GM18505 (cell line): Measurements from ENCODE around the gene SLC25A51.

Experiments used
- ATAC-seq: cut with Tn5 transposase; IDR thresholded peaks from one replicate; pipeline ENCODE4 v1.9.1; 2021; ENCODE audit not compliant: unreplicated experiment
- POLR2A ChIP-seq: IDR thresholded peaks from 4 replicates; pipeline ENCODE4 v1.6.1; 2011; ENCODE audit warnings: borderline replicate concordance; ENCODE audit not compliant: insufficient read depth, insufficient read length; ENCODE audit errors: extremely low read depth

Gene SLC25A51

DNA sequence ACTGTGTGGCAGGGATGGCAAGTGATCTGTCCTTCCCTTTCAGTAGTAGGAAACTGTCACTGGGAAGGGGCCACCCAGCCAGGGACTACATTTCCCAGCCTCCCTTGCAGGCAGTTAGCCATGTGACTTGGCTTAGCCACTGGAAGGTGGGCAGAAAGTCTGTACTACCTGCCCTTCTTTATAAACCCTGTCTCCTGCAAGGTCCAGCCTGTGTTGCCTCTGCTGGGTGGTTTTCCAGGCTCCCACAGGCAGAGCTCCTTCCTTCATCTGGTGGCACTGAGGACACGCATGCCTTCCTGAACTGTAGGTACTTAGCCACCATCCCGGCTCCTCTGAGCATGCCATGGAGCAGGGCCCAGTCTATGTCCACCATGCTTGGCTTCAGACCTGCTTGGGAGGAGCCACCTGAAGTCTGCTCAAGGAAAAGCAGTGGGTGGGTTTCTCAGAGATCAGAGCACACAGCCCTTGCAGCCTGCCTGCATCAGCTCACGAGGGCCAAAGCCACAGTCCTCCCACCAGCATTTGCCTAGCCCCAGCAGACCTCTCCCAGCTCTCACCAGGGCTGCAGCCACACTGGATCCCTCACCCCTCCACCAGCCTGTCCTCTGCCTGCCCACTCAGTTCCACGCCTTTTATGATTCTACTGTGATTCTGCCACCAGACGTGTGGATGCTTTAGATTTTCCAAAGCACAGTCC is 16.7 kb upstream of the SLC25A51 start:
- ATAC-seq: no peak
- no peak for TF ChIP-seq POLR2A

DNA sequence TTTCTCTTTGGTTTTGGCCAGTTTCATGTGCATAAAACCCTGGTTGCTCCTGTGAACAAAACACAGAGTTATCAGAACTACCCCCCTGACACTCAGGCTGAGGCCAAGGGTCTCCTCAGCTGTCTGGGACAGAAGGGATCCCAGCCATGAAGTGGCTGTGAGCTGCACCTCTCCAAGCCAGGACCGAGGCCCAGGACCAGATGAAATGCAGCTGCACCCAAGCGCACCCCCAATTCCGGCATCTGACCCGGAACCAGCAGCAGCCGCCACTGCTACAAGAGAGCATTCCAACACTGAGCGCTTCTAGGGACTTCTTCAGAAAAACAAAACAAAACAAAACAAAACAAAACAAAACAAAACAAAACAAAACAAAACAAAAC is 16.0 kb upstream of the SLC25A51 start:
- ATAC-seq: no peak
- TF ChIP-seq POLR2A: no peak

DNA sequence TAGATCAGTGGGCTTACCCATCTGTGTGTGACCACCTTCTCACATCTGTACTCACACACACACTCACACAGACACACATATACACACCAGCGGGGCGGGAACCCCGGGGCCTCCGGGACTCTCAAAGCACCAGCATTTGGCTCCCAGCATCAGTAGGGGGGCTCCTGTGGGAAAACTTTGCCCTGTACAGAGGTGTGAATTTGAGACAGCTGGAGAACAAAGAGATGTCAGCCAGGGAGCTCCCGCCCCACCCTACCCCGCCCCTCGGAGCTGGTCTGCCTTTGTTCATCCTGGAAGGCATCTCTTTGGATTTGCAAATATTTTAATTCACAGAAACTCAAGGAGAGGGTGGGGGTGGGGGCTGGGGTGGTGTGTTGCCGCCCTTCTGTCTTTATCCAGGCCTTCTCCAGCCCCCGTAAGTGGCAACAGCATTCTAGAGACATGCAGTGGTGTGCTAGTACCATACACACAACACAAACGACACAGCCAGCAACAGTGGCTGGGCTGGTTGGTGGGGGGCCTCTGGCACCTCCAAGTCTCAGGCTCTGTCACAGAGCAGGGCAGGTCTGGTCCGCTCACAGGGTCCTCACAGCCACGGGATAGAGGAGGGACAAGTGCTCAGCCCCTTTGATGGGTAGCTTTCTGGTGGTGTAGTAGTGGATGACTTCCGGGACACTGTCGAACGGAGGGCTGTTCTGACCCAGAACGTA is 15.5 kb upstream of the SLC25A51 start:
- TF ChIP-seq POLR2A: no peak
- no peak for ATAC-seq

DNA sequence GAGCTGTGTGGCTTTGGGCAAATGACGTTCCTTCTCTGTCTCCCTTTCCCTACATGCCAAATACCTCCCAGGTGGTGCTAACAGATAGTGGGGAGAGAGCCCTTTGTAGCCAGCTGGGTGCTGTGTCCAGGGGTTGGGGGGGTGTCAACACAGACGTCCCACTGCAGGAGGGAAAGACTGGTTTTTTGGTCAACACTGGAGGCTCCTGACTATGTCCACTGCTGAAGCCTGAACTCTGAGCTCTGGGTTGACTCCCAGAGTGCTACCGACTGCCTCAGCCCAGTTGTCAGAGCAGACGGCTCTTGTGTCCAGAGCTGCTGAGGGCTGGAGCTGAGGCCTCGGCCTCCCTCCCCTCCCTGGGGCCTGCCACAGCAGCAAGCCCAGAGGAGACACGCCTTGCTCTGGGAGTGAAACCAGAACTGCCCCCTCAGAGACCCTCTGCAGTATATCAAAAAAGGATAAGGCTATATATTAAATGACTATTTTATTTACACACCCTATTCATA is 14.8 kb upstream of the SLC25A51 start:
- no peak for TF ChIP-seq POLR2A
- ATAC-seq: no peak

DNA sequence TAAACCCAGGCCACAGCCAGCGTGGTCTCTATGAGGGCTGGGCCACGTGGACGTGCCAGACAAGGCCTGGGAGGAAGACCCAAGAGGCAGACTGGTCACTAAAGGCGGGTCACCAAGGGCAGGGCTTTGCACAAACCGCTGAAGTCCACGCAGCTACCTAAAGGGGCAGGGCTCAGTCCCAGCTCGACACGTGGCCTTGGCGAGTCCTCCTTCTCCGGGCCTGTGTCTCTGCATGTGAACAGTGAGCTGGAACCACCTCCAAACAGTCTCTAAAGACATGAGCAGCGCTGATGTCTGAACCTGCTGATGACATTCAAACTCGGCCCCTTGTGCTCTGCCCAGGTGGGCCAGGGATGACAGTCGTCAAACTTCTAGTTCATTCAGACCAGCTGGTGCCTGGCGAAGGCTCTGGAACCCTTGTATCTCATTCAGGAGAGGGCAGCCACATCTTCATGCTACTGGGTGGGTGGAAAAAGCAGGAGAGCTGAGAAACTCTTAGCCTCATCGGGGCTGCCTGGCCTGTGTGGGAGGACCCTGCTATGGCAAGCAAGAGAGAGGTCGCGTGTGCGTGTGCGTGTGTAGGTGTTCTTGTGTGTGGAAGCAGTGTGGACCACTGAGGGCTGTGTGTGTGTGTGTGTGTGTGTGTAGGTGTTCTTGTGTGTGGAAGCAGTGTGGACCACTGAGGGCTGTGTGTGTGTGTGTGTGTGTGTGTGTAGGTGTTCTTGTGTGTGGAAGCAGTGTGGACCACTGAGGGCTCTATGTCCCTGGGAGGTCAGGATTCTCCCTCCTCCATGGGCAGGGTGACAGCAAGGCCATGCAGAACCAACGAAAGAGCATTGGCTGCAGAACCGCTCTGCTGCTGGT is 14.1 kb upstream of the SLC25A51 start:
- ATAC-seq: no peak

GRCh38 chr9:37917313-37917731 is 13.4 kb upstream of the SLC25A51 start:
- TF ChIP-seq POLR2A: no peak
- no peak for ATAC-seq

More for the DNA sequence above, 14.1 kb upstream of the SLC25A51 start:
- TF ChIP-seq POLR2A: no peak

- no peak for TF ChIP-seq POLR2A
- ATAC-seq: no peak
Observed at GRCh38 chr9:37916471-37917312, 12.8 kb upstream of the SLC25A51 start.

DNA sequence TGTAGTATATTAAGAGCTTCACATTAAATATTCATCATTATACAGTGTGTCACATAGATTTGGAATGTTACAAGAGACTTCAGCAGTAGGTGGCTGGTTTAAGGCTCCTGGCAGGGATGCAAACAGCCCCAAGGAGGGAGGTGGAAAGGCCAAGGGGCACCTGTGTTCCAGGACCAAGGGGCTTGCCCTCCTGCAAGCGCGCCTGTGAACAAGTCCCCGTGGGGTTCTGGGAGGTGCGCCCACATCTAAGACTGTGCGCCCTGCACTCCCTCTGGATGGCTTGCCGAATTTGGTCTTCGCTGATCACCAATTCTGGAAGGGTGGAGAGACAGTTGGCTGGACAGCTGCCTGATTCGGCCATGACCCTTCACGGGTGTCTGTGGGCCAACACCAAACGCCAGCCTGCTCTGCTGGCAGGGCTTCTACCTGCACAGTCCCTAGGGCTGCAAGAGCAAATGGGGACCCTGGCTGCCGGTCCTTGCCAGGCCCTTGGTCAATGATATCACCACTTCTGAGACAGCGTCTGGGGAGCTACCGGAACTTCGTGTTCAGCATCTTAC is 12.1 kb upstream of the SLC25A51 start:
- no peak for ATAC-seq
- no peak for TF ChIP-seq POLR2A

DNA sequence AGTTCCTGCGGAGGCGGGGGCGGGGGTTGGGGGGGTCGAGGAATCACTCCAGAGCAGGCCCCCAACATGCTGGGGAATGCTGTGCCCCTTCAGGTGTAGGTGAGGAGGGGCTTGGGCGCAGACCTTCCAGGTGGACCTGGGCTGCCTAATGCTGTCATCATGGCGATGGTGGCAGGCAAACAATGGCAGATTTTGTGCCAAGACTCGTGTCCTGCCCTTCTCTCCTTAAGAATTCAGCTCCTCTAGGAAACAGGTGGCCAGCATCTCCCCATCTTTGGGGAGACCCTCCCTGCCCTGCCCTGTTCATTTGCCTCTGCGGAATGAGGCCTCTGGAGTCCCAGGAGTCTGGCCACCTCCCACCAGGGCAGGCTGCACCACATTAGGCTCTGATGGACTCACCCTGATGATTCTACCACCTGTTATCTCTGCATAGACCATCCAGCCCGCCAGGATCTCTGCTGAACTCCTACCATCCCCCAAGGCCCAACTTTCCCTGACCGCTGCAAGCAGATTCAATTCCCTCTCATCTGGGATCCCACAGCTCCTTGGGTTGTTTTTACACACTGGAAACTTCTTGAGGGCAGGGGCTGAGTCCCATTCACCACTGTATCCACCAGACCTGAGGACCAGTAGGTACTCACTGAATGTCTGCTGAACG is 10.9 kb upstream of the SLC25A51 start:
- ATAC-seq: no peak
- TF ChIP-seq POLR2A: no peak

GRCh38 chr9:37914154-37914551 is 10.2 kb upstream of the SLC25A51 start:
- no peak for ATAC-seq
- no peak for TF ChIP-seq POLR2A

- ATAC-seq: peak; percentile 79
- TF ChIP-seq POLR2A: no peak
Observed at GRCh38 chr9:37913480-37914153, 9.7 kb upstream of the SLC25A51 start.
